NCI-H146 treated with DMSO at 0.1 percent for 48 hours (cell line): ENCODE measurements around the gene ADRB2.

ENCODE experiments used
- DNase-seq: peaks from one replicate; lab custom pipeline; 2025; ENCODE audit not compliant: unreplicated experiment; lab: John Stamatoyannopoulos, UW

Gene ADRB2

GRCh38 chr5:148830211-148830610 is 3.8 kb downstream of the ADRB2 start:
- DNase-seq = no peak

GRCh38 chr5:148831590-148832565 is 5.5 kb downstream of the ADRB2 start:
- DNase-seq = no peak

- DNase-seq = no peak
These were observed 6.7 kb downstream of the ADRB2 start for GRCh38 chr5:148833122-148833521.

- no peak for DNase-seq
These were observed 7.5 kb downstream of the ADRB2 start for GRCh38 chr5:148833925-148834324.

GRCh38 chr5:148834689-148835088 is 8.3 kb downstream of the ADRB2 start:
- DNase-seq = no peak

GRCh38 chr5:148836272-148837250 is 10.2 kb downstream of the ADRB2 start:
- no peak for DNase-seq

- DNase-seq = no peak
These were observed 11.0 kb downstream of the ADRB2 start for GRCh38 chr5:148837383-148837782.

GRCh38 chr5:148838357-148838756 is 11.9 kb downstream of the ADRB2 start:
- DNase-seq = no peak

- no peak for DNase-seq
These were observed 13.5 kb downstream of the ADRB2 start for GRCh38 chr5:148839960-148840359.

- DNase-seq = no peak
These were observed 14.1 kb downstream of the ADRB2 start for GRCh38 chr5:148840531-148840930.

GRCh38 chr5:148841519-148841918 is 15.1 kb downstream of the ADRB2 start:
- no peak for DNase-seq

- no peak for DNase-seq
These were observed 15.8 kb downstream of the ADRB2 start for GRCh38 chr5:148842161-148842560.

- no peak for DNase-seq
These were observed 17.3 kb downstream of the ADRB2 start for GRCh38 chr5:148843510-148844318.

- DNase-seq = no peak
These were observed 18.2 kb downstream of the ADRB2 start for GRCh38 chr5:148844433-148845280.

GRCh38 chr5:148846930-148847329 is 20.5 kb downstream of the ADRB2 start:
- DNase-seq = no peak

- DNase-seq = no peak
These were observed 21.0 kb downstream of the ADRB2 start for GRCh38 chr5:148847456-148847855.

- DNase-seq = no peak
These were observed 22.1 kb downstream of the ADRB2 start for GRCh38 chr5:148848393-148849031.

- no peak for DNase-seq
These were observed 23.1 kb downstream of the ADRB2 start for GRCh38 chr5:148849461-148849860.

- no peak for DNase-seq
These were observed 24.4 kb downstream of the ADRB2 start for GRCh38 chr5:148850836-148851235.
